SU-DHL-6 (cell line): Measurements from ENCODE around the gene SMOC1.

ENCODE experiments used
- H2AFZ ChIP-seq: fragments of 200-600 bp; sonication (generic); 2 replicates; pipeline ENCODE4 v1.6.1; 2014; ENCODE audit warnings: low read depth, mild to moderate bottlenecking, moderate library complexity, mixed read lengths, antibody characterized with exemption, low read length; ENCODE audit not compliant: severe bottlenecking
- H3F3A ChIP-seq: fragments of 200-600 bp; shearing (Covaris generic); 2 replicates; pipeline ENCODE4 v1.6.0; 2016; ENCODE audit warnings: antibody characterized with exemption, mild to moderate bottlenecking; ENCODE audit not compliant: insufficient read depth
- H3K27ac ChIP-seq: fragments of 200-600 bp; sonication (generic); 2 replicates; pipeline ENCODE4 v1.5.1; 2016; ENCODE audit warnings: low read depth, mild to moderate bottlenecking, low read length, moderate library complexity, mixed read lengths
- H3K27me3 ChIP-seq: fragments of 200-600 bp; sonication (generic), shearing (Covaris generic); 2 replicates; pipeline ENCODE4 v1.6.0; 2014; ENCODE audit warnings: mild to moderate bottlenecking, low read length
- H3K36me3 ChIP-seq: fragments of 200-600 bp; sonication (generic); 2 replicates; pipeline ENCODE4 v1.6.1; 2014; ENCODE audit warnings: mild to moderate bottlenecking, low read length, mixed read lengths
- H3K4me2 ChIP-seq: fragments of 300-600, 200-600 bp; shearing (Covaris generic), sonication (generic); 2 replicates; pipeline ENCODE4 v1.6.0; 2014; ENCODE audit warnings: low read length, low read depth, mild to moderate bottlenecking; ENCODE audit not compliant: poor library complexity, severe bottlenecking
- H3K4me3 ChIP-seq: fragments of 200-600 bp; sonication (generic); 2 replicates; pipeline ENCODE4 v1.5.1; 2014; ENCODE audit warnings: antibody characterized with exemption, low read length, mild to moderate bottlenecking, mixed read lengths; ENCODE audit not compliant: insufficient read depth, poor library complexity, severe bottlenecking
- H3K79me2 ChIP-seq: fragments of 200-600 bp; sonication (generic); 2 replicates; pipeline ENCODE4 v1.6.1; 2014; ENCODE audit warnings: mild to moderate bottlenecking, low read length, moderate library complexity; ENCODE audit not compliant: insufficient read depth
- H3K9ac ChIP-seq: fragments of 200-600 bp; sonication (generic); 2 replicates; pipeline ENCODE4 v1.7.0; 2014; ENCODE audit warnings: mild to moderate bottlenecking, low read length
- H3K9me2 ChIP-seq: fragments of 200-600 bp; sonication (generic); replicated peaks from 2 replicates; pipeline ENCODE4 v1.6.1; 2014; ENCODE audit warnings: low read length; ENCODE audit not compliant: insufficient read depth
- H3K9me3 ChIP-seq: fragments of 200-600 bp; sonication (generic); 2 replicates; pipeline ENCODE4 v1.6.1; 2014; ENCODE audit warnings: low read length, mixed read lengths; ENCODE audit not compliant: insufficient read depth
- H4K20me1 ChIP-seq: fragments of 200-600 bp; sonication (generic); 2 replicates; pipeline ENCODE4 v1.6.1; 2014; ENCODE audit warnings: low read depth, mild to moderate bottlenecking, antibody characterized with exemption, low read length, moderate library complexity, mixed read lengths
- EZH2phosphoT487 ChIP-seq: fragments of 200-600 bp; sonication (generic), shearing (Covaris generic); conservative IDR thresholded peaks from 2 replicates; pipeline ENCODE4 v1.6.1; 2018; ENCODE audit warnings: mild to moderate bottlenecking, antibody characterized with exemption, low read length, moderate library complexity, mixed read lengths
- TF ChIP-seq, protein P1 (sequence below): fragments of 200-600 bp; sonication (generic); IDR thresholded peaks from one replicate; pipeline ENCODE4 v1.5.1; 2017; ENCODE audit warnings: antibody characterized with exemption, mild to moderate bottlenecking, low read length, moderate library complexity; ENCODE audit not compliant: insufficient read depth, poor library complexity, severe bottlenecking

Gene SMOC1

GRCh38 chr14:69909826-69910550, 30.8 kb downstream of the SMOC1 start:
- H3K79me2 ChIP-seq, result no peaks in the 10 kb centered on the region
- TF ChIP-seq, protein P1, sequence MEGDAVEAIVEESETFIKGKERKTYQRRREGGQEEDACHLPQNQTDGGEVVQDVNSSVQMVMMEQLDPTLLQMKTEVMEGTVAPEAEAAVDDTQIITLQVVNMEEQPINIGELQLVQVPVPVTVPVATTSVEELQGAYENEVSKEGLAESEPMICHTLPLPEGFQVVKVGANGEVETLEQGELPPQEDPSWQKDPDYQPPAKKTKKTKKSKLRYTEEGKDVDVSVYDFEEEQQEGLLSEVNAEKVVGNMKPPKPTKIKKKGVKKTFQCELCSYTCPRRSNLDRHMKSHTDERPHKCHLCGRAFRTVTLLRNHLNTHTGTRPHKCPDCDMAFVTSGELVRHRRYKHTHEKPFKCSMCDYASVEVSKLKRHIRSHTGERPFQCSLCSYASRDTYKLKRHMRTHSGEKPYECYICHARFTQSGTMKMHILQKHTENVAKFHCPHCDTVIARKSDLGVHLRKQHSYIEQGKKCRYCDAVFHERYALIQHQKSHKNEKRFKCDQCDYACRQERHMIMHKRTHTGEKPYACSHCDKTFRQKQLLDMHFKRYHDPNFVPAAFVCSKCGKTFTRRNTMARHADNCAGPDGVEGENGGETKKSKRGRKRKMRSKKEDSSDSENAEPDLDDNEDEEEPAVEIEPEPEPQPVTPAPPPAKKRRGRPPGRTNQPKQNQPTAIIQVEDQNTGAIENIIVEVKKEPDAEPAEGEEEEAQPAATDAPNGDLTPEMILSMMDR, result no peak
- no peak for TF ChIP-seq EZH2phosphoT487
- no peak overlapping the region for H3K4me3 ChIP-seq
- H3K36me3 ChIP-seq, result no peaks in the 10 kb centered on the region
- no peaks in the 10 kb centered on the region for H3F3A ChIP-seq
- no peaks in the 10 kb centered on the region for H4K20me1 ChIP-seq
- no peak overlapping the region for H3K9ac ChIP-seq
- no peak overlapping the region for H2AFZ ChIP-seq
- H3K27ac ChIP-seq, result no peak overlapping the region
- H3K27me3 ChIP-seq, result no peaks in the 10 kb centered on the region
- no peaks in the 10 kb centered on the region for H3K9me2 ChIP-seq
- no peak overlapping the region for H3K4me2 ChIP-seq
- no peaks in the 10 kb centered on the region for H3K9me3 ChIP-seq

GRCh38 chr14:69910871-69911270, 31.7 kb downstream of the SMOC1 start:
- Histone ChIP-seq H3K9me3 (no peaks in the 10 kb centered on the region), H3K27ac (no peak overlapping the region), H3K36me3 (no peaks in the 10 kb centered on the region), H3K27me3 (no peaks in the 10 kb centered on the region), H3F3A (no peaks in the 10 kb centered on the region), H3K9ac (no peak overlapping the region), H3K4me2 (no peak overlapping the region), H3K79me2 (no peaks in the 10 kb centered on the region), H3K4me3 (no peak overlapping the region), H4K20me1 (no peaks in the 10 kb centered on the region), H3K9me2 (no peaks in the 10 kb centered on the region), H2AFZ (no peak overlapping the region)
- TF ChIP-seq, protein P1, result no peak
- no peak for TF ChIP-seq EZH2phosphoT487

DNA sequence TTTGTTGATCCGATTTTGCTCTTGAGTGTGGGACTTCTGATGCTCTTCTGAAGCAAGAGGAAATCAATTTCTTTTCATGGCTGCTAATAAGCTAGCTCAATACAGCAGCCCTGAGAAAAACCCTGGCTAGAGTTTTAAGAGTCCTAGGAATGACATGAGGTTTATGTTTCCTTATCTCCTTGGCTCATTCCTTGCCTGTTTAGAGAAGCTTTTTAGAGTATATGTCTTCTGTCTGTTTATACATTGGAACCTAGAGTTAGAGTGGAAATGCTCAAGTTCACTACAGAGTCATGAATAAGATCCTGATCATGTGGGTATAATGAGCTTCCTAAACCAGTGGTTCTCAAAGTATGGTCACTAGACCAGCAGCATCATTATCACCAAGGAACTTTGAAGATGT, 34.5 kb downstream of the SMOC1 start:
- no peak overlapping the region for H3K27ac ChIP-seq
- H2AFZ ChIP-seq, result no peak overlapping the region
- no peak overlapping the region for H3K4me2 ChIP-seq
- H3K79me2 ChIP-seq, result no peaks in the 10 kb centered on the region
- H3F3A ChIP-seq, result no peaks in the 10 kb centered on the region
- no peaks in the 10 kb centered on the region; the same call in 1 of the 2 replicates for H3K27me3 ChIP-seq
- H3K9me2 ChIP-seq, result no peaks in the 10 kb centered on the region
- no peak overlapping the region for H3K4me3 ChIP-seq
- no peaks in the 10 kb centered on the region for H3K36me3 ChIP-seq
- TF ChIP-seq, protein P1, result no peak
- no peak for TF ChIP-seq EZH2phosphoT487
- H4K20me1 ChIP-seq, result no peaks in the 10 kb centered on the region
- no peaks in the 10 kb centered on the region for H3K9me3 ChIP-seq
- H3K9ac ChIP-seq, result no peak overlapping the region
